ENCODE measurements around the gene RC3H2.

The RC3H2 gene

GRCh38 chr9:122904823-122905710 lies at the start of gene RC3H2:
Gene RC3H2 (minus strand): TSS chr9:122905359. CDS start chr9:122897509, 7,850 bp downstream.
- DNase-seq = peak; percentile 97

DNA sequence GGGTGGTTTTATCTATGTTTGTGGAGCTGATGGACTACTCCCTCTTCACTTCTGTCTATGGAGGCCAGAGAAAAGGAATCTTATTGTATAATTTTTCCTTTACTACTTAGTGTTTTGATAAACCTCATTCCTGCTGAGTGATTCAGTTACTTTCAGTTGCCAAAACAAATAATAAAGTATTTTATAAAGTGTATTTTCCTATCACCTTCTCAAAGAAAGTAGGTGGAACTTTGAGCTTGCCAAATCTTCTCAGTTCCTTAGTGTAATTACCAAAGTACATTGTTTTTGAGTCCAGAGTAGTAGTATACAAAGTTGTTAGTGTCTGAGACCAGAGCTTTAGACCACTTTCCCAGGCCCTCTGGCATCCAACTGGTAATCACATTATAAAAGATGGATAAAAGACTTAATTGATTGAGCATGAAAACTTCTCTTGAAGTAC lies 49.1 kb upstream of the RC3H2 start:
- DNase-seq = no peak

- DNase-seq = no peak
Measured at GRCh38 chr9:122951056-122951455, 45.9 kb upstream of the RC3H2 start.

- no peak for DNase-seq
Measured at GRCh38 chr9:122950263-122950662, 45.1 kb upstream of the RC3H2 start.

- no peak for DNase-seq
Measured at GRCh38 chr9:122949696-122950095, 44.5 kb upstream of the RC3H2 start.

- DNase-seq = no peak
Measured at GRCh38 chr9:122948313-122948712, 43.2 kb upstream of the RC3H2 start.

- no peak for DNase-seq
Measured at GRCh38 chr9:122946461-122947005, 41.4 kb upstream of the RC3H2 start.

DNA sequence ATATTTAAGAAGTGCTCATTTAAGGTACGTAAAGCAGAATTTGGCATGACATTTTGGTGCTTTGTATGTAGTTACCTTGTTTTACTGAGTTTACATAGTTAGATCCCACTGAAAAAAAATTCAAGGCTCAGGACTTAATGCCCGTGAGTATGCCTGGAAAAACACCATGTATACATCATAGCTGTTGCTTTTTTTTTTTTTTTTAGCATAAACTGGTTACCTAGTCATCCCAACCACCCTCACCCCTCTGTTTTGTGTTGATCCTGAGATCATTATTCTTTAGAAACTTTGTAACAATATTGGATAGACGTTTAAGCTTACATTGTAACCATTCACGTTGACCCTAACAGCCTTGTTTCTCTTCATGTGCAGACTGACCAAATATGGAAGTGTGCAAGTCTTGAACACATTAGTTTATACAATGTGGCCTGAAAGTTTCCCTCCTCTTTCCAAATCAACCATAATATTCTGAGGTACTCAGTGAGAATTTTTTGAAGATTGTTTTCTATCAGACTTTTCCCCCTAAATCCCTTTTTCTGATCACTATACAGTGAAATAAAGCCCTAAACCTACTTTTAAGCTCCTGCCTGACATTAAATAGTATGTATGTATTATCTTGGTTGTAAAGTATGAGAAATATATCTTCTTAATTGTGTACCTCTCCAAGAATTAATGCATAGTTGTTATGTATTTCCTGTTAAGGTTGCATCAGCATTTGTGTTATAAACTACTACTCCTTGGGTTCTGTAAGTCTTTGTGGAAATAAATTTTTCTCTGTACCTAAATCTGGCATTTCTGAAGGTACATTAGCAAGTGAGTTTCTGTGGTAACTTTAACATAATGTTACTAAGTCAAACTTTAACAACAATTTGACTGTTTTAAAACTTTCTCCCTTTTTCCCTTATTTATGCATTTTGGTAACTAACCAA lies 40.1 kb upstream of the RC3H2 start:
- DNase-seq = no peak

DNA sequence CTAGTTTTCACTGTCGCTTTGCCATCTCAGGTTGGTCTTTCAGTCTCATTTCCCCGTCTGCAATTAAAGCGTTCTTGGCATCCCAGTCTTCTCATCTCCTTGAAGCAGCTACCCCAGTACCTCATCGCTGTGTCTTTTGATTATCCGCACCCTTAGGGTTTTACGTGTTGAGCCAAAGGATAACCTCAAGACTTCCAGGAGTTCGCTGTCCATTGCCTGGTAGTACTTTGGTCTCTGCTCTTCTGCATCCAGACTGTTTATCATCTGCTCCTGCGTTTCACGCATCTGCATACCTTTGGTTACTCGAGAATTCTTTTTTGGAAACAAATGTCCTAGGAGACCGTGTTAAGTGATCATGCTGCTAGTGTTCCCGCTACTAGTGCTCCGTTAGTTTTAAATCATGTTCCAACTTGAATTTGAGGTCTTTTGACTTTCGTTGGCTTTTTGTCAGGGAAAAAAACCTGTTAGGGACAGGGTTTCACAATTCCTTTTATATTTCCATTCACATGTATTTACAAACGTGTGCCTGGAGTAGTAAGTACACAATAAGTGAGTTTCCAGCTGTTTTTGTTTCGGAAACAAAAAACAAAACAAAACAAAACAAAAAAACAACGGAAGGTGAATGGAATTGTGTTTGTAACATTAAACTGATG lies 36.5 kb upstream of the RC3H2 start:
- no peak for DNase-seq

DNA sequence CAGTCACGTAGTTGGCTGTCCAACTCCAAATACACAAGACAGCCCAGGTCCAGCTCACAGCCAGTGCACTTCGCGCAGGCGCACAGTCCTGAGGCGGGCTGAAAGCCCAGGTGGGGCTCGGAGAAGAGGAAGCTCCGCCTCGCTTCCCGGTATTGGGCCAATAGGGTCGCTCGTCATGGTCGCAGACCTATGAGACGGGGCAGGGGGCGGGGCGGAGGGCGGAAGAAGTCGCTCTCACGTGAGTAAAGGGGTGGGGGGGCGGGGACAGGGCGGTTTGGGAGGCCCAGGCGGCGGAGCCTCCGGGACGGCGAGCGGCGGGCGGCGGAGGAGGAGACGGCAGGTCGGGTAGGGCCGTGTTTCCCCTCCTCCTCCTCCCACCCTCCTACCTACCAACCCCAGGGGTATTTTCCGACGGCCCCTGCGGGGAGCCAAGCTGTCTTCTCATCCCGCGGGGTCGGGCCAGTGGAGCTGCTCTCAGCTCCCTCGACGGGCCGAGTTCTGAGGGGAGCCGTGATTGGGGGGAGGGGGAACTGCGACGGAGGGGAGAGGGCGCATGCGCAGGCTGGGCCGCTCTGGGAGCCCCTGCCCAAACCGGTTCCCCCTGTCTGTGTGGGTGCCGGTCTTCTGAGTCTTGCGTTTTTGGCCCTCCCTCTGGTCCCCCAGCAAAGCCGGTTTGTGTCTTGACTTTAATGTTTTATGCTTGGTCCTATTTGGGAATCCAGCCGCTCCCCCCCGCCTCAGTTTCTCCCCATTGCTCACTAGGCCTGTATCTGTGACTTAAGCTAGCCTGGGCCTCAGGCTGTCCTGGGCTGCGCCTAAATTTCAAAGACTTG lies 35.8 kb upstream of the RC3H2 start, which contains the start of gene RABGAP1:
Gene RABGAP1 (plus strand): TSS at position 272 of the 833 bp plus-strand sequence. CDS start 16,040 bp downstream, outside the sequence.
- peak; percentile 92 for DNase-seq

DNA sequence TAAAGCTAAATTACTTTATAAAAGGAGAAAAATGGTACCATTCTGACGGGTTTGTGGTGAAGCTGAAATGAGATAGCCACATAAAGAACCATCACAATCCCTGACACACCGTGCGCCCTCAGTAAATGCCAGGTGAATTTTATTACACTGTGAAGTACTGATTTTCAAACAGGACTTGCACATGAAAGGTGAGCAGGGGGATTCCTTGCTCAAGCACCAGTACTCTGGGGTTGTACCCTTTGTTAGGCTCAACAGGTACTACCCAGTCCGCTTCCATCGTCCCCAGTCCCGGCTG lies 35.2 kb upstream of the RC3H2 start:
- no peak for DNase-seq

- DNase-seq = no peak
Measured at GRCh38 chr9:122939601-122940000, 34.4 kb upstream of the RC3H2 start.

DNA sequence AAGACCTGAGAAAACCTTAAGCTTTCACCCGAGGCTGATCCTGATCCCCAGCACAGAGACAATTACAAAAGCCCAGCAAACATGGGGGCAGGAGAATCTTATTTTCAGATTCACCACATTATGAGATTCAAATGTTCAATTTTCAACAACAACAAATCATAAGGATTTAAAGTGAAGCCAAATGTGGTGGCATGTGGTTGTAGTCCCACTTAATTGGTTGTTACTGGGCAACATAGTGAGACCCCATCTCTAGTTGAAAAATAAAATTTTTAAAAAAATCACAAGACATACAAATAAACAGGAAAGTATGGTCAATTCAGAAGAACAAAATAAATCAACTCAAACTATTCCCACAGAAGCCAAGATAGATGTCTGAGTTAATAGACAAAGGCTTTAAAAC lies 31.7 kb upstream of the RC3H2 start:
- no peak for DNase-seq

- no peak for DNase-seq
Measured at GRCh38 chr9:122936464-122936863, 31.3 kb upstream of the RC3H2 start.

DNA sequence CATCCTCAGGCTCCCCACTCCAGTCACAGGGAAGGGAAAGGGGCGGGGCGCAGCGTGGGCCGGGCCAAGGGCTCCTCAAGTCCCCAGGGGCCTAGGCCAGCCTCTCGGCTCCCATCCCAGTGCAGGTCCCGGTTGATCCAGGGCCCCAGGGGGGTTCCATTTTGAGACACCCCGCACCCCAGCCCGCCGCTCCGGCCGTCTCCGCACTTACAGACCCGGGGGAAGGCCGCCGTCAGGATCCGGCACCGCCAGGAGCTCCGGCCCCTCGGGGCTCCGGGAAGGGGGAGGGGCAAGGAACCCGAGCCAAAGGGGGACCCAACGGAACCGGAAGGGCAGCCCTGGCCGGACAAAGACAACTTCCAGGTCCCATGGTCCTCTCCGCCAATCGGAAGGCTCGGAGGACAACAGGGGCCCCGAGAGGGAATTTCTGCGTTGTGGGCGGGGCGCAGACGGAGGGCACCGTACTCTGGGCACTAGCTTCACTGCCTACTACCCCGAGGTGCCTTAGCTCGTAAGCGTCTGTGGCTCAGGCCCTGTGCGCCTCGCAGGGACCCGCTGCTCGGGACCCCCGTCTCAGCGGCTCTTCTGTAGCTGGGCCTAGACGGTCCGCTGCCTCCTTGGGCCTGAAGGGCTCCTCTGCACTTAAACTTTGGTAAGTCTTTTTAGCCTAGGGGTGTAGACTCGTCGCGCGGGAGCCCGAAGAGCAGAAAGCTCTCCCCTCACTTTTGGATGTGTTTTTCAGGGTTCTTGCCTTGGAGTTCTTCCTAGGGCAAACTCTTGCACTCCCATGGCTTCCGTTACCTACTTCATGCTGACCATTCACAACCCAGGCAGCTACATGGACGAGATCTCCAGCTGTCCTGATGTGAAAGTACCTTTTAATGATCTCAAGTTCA lies 26.3 kb upstream of the RC3H2 start, which contains the start of gene ZBTB26:
Gene ZBTB26 (minus strand): TSS at position 287 of the 896 bp plus-strand sequence. CDS start 11,578 bp downstream, outside the sequence.
- DNase-seq = peak; percentile 77

- DNase-seq = no peak
Measured at GRCh38 chr9:122930541-122931225, 25.5 kb upstream of the RC3H2 start.

DNA sequence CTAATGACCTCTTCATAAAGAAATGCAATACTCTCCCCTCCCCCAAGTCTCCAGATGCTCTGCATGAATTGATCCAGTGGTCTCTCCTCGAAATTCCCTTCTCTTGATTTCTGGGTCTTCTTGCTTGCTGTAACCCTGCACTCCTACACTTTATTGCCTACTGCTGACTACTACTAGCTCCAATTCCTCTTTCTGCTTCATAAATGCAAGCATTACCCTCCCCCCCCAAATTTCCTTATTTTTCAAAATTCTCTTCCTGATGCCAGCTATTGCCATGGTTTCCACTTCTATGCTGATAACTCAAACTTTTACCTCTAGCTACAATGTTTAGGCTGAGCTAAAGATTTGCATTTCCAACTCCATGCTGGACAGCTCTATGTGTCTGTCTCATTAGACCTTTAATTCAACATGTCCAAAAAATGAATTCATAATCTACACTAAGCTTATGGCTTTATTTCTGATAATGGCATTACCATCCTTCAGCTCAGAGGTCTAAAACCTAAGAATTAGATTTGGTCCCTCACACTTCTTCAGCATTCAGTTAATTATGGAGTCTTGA lies 24.7 kb upstream of the RC3H2 start:
- DNase-seq = no peak

DNA sequence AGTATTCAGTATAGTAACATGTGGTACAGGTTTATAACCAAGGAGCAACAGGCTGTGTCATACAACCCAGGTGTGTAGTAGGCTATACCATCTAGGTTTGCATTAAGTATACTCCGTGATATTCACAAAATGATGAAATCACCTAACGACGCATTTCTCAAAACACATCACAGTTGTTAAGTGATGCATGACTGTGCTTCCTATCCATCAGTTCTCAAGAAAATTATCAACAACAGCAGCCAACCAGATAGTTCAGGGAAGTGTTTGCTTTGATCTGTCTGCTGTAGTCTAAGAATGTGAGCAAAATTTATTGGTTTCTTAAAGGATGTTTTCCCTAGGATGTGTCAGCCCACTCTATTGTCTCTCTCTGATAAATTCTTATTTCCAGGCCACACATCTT lies 18.8 kb upstream of the RC3H2 start:
- no peak for DNase-seq

DNA sequence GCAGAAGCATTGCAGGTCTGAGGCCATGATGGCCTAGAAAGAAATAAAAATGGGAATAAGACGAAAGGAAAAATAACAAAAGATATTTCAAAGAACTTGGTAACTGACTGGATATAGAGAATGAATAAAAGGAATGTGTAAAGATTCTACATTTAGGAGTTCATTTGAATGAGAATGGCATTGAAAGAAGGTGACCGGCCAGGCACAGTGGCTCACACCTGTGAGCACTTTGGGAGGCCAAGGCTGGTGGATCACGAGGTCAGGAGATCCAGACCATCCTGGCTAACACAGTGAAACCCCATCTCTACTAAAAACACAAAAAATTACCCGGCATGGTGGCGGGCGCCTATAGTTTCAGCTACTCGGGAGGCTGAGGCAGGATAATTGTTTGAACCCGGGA lies 17.6 kb upstream of the RC3H2 start:
- no peak for DNase-seq

DNA sequence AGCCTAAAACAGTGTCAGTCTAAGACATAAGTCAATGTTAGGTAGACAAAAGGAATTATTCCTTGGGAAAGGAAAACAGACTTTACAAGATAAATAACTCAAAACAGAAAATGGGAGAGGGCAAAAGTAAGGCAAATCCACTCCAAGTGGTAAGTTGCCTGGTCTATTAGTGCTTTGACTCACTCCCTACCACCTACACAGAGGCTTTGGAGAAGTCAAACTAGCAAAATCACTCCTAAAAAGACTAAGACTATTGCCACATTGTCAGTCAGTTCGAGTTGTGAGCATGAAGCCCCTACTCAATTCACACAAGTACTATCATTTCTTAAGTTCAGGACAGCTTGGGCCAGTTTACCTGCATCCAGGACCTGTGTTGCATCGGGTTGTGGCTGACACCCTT lies 13.2 kb upstream of the RC3H2 start:
- DNase-seq = no peak

All from DMS 273 treated with DMSO at 0.1 percent for 48 hours (cell line).